HepG2 (cell line): ENCODE results near the gene ATP8B1. TPM values are rescaled to one million over a fixed set of nuclear protein-coding genes. Genes with fewer than 3 reads are reported as not detected.

Source experiments
- ATAC-seq: fragments of 200-7000 bp; cut with Tn5 transposase; 3 replicates; pipeline ENCODE4 v1.9.1; 2020; ENCODE audit warnings: mild to moderate bottlenecking, moderate library complexity
- BruUV-seq: library from RNA; stranded (reverse); fragments of 400-500 nt; replicated peaks from 2 replicates; lab custom pipeline; 2021; lab: Mats Ljungman, UMichigan
- CTCF ChIA-PET: fragments of 300-600 bp; formaldehyde crosslinking; extraction: SDS; loops from one replicate; lab custom pipeline; 2021; ENCODE audit warnings: low total read pairs, inconsistent platforms, low intra/inter-chr PET ratio; lab: Yijun Ruan, JAX
- POLR2A ChIA-PET: fragments of 350-600 bp; sonication (Branson Sonifier 250); formaldehyde crosslinking; loops from one replicate; lab custom pipeline; 2020; ENCODE audit warnings: antibody characterized with exemption, inconsistent platforms; lab: Yijun Ruan, JAX
- DNase-seq: peaks from one replicate; pipeline ENCODE4 v3.0.0-alpha.2; 2015; ENCODE audit warnings: low spot score
- FAIRE-seq: peaks from 3 replicates; lab custom pipeline; 2011; peaks lifted over from hg19 to GRCh38; lab: Jason Lieb, UNC
- H2AFZ ChIP-seq: one replicate; pipeline ENCODE4 v1.6.1; 2011; ENCODE audit warnings: low read length, inconsistent platforms
- H3K27ac ChIP-seq: fragments of 300-600 bp; 3 replicates; pipeline ENCODE4 v1.8.0; 2011; ENCODE audit warnings: mixed run types, mild to moderate bottlenecking, mixed read lengths, low read length, inconsistent platforms; ENCODE audit not compliant: insufficient read depth; ENCODE audit errors: extremely low read length
- H3K27me3 ChIP-seq, 2 experiments: fragments of 200-600 bp in 1 of 2; 2 replicates in 1 of 2; 3 replicates in 1 of 2; pipeline versions ENCODE4 v1.6.0 to v1.8.0; 2011; ENCODE audit warnings: low read length in 2 of 2, mild to moderate bottlenecking in 2 of 2, moderate library complexity in 2 of 2, inconsistent platforms in 1 of 2; ENCODE audit not compliant: insufficient read depth in 2 of 2, control insufficient read depth in 1 of 2
- H3K36me3 ChIP-seq, 2 experiments: fragments of 200-600 bp in 1 of 2; replicated peaks in 1 of 2; 2 replicates in 1 of 2; 3 replicates in 1 of 2; pipeline versions ENCODE4 v1.5.1 to v1.8.0; 2011; ENCODE audit warnings: low read length in 2 of 2, inconsistent platforms in 1 of 2; ENCODE audit not compliant: insufficient read depth in 2 of 2, control insufficient read depth in 1 of 2
- H3K4me1 ChIP-seq: 2 replicates; pipeline ENCODE4 v1.5.1; 2012; ENCODE audit warnings: low read length, inconsistent platforms; ENCODE audit not compliant: insufficient read depth
- H3K4me2 ChIP-seq: 2 replicates; pipeline ENCODE4 v1.6.0; 2011; ENCODE audit warnings: low read depth, low read length, inconsistent platforms
- H3K4me3 ChIP-seq, 3 experiments: fragments of 200-600 bp in 1 of 3; sonication (generic), shearing (Covaris generic) in 1 of 3; replicated peaks in 1 of 3; 2 replicates each; pipeline ENCODE4 v1.5.1; 2011 to 2016; ENCODE audit warnings: low read length in 3 of 3, inconsistent platforms in 2 of 3, low read depth in 2 of 3, mild to moderate bottlenecking in 2 of 3, control low read depth in 1 of 3, mixed read lengths in 1 of 3; ENCODE audit not compliant: insufficient read depth in 1 of 3
- H3K79me2 ChIP-seq: one replicate; pipeline ENCODE4 v1.6.1; 2011; ENCODE audit warnings: low read length, inconsistent platforms; ENCODE audit not compliant: insufficient read depth
- H3K9ac ChIP-seq: 2 replicates; pipeline ENCODE4 v1.6.0; 2011; ENCODE audit warnings: mild to moderate bottlenecking, low read depth, low read length, inconsistent platforms; ENCODE audit not compliant: insufficient read depth
- H3K9me3 ChIP-seq: 2 replicates; pipeline ENCODE4 v1.5.1; 2012; ENCODE audit warnings: mild to moderate bottlenecking, low read length
- H4K20me1 ChIP-seq: 2 replicates; pipeline ENCODE4 v1.6.0; 2011; ENCODE audit warnings: inconsistent platforms, mild to moderate bottlenecking, low read length, moderate library complexity; ENCODE audit not compliant: insufficient read depth
- ATF3 ChIP-seq: sonication (generic); formaldehyde crosslinking; IDR thresholded peaks from 2 replicates; pipeline ENCODE4 v1.4.0; 2020; ENCODE audit warnings: missing genetic modification reagents
- ATF7 ChIP-seq, 2 experiments: fragments of 450-650 bp in 1 of 2; sonication (generic) in 1 of 2; formaldehyde crosslinking in 1 of 2; IDR thresholded peaks; 2 replicates each; pipeline versions ENCODE4 v1.4.0 to v1.6.1; 2016 to 2020; ENCODE audit warnings: antibody characterized with exemption in 1 of 2, mild to moderate bottlenecking in 1 of 2, missing genetic modification reagents in 1 of 2
- FOXA1 ChIP-seq, 2 experiments: fragments of 450-650 bp in 1 of 2; sonication (generic) in 1 of 2; formaldehyde crosslinking in 1 of 2; IDR thresholded peaks; 2 replicates each; pipeline versions ENCODE4 v1.4.0 to v1.6.1; 2016 to 2020; ENCODE audit warnings: missing genetic modification reagents in 1 of 2
- JUN ChIP-seq: sonication (generic); formaldehyde crosslinking; IDR thresholded peaks from 2 replicates; pipeline ENCODE4 v1.4.0; 2020; ENCODE audit warnings: mild to moderate bottlenecking, missing genetic modification reagents
- KLF15 ChIP-seq: sonication (generic); formaldehyde crosslinking; IDR thresholded peaks from 2 replicates; pipeline ENCODE4 v1.8.1; 2023; ENCODE audit warnings: borderline replicate concordance, mild to moderate bottlenecking, inconsistent platforms, missing genetic modification reagents, mixed read lengths
- MAFF ChIP-seq: IDR thresholded peaks from 2 replicates; pipeline ENCODE4 v1.6.1; 2011; ENCODE audit warnings: low read depth, low read length, improper control_type of control experiment
- SNAI1 ChIP-seq: sonication (generic); formaldehyde crosslinking; IDR thresholded peaks from 2 replicates; pipeline ENCODE4 v1.5.0; 2020; ENCODE audit warnings: mild to moderate bottlenecking, missing genetic modification reagents, borderline replicate concordance
- TBX3 ChIP-seq: fragments of 450-650 bp; IDR thresholded peaks from 2 replicates; pipeline ENCODE4 v1.6.1; 2017; ENCODE audit warnings: antibody characterized with exemption, mild to moderate bottlenecking, inconsistent platforms, borderline replicate concordance
- ZNF20 ChIP-seq: sonication (generic); formaldehyde crosslinking; IDR thresholded peaks from 2 replicates; pipeline ENCODE4 v1.4.0; 2020; ENCODE audit warnings: mild to moderate bottlenecking, moderate library complexity, missing genetic modification reagents
- ZNF224 ChIP-seq: sonication (generic); formaldehyde crosslinking; IDR thresholded peaks from 2 replicates; pipeline ENCODE4 v1.5.0; 2020; ENCODE audit warnings: mild to moderate bottlenecking, missing genetic modification reagents
- ZNF746 ChIP-seq: sonication (generic); formaldehyde crosslinking; IDR thresholded peaks from 2 replicates; pipeline ENCODE4 v1.8.0; 2022; ENCODE audit warnings: mild to moderate bottlenecking, missing genetic modification reagents
- in situ Hi-C: cut with HindIII; loops from 2 replicates; pipeline ENCODE4 v1.10.0; 2017; ENCODE audit warnings: low pct_unique_long_range_greater_than_20kb; ENCODE audit not compliant: extremely low pct_ligation_motif_present
- intact Hi-C: fragments of 100-400 bp; cut with micrococcal nuclease; formaldehyde crosslinking; loops from one replicate; pipeline ENCODE4 v1.10.0; 2022; ENCODE audit not compliant: unreplicated experiment
- polyA plus RNA-seq, 8 experiments: library from polyadenylated mRNA; depleted of rRNA in 3 of 8; stranded (reverse) in 7 of 8; unstranded in 1 of 8; fragments of >200 nt; fragmentation: Illumina TruSeq in 4 of 8; extraction: Trizol in 4 of 8; gene quantifications; 2 replicates each; pipeline versions ENCODE4 v1.2.1 to v1.2.3, GENCODE V29; 2011 to 2016; ENCODE audit warnings: low read depth in 4 of 8, missing spikeins in 1 of 8, mixed read lengths in 1 of 8; ENCODE audit not compliant: insufficient read depth in 1 of 8
- total RNA-seq, 5 experiments: library from RNA; depleted of rRNA; stranded (reverse); fragments of >200 nt; fragmentation: Illumina TruSeq; extraction: Trizol; gene quantifications; 2 replicates each; pipeline ENCODE4 v1.2.3, GENCODE V29; 2016; ENCODE audit warnings: low read depth in 1 of 5
- TF ChIP-seq, protein P1 (sequence below): sonication (generic); formaldehyde crosslinking; IDR thresholded peaks from 2 replicates; pipeline ENCODE4 v1.5.0; 2020; ENCODE audit warnings: missing genetic modification reagents

The ATP8B1 gene
- total and polyA plus RNA-seq, 2 of the 13 experiments (the other 11 are each of a cell fraction or from before 2014, with no cell fraction given), result 2.8 to 4.0 TPM

DNA sequence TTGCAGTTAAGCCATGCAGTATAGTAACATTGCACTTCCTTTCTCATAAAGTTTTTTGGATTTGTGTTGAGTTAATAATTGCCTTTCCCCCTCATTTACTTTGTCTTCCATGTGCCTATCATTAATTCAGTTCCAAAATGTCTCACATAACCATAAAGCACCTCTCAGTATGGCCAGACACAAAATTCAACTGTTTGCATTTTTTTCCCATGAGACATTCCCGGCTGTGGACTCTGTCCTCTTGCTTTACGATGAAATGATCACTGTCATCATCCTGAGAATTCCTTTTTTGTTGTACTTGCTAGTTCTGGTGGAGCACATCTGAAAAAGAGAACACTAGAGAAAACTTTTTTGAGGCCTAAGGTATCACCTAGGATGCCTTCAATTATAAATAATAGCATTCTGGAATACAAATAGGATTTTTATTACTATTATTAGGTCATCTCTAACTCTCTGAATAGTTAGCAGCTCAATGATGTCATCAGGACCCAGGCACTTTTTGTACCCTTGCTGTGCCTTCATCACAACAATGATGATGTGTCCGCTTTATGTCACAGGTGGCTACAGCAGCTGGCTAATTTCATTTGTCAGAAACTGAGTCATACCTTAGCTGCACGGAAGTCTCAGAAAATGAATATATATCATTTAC, 8.5 kb upstream of the ATP8B1 start (continued):
- TF ChIP-seq, protein P1, sequence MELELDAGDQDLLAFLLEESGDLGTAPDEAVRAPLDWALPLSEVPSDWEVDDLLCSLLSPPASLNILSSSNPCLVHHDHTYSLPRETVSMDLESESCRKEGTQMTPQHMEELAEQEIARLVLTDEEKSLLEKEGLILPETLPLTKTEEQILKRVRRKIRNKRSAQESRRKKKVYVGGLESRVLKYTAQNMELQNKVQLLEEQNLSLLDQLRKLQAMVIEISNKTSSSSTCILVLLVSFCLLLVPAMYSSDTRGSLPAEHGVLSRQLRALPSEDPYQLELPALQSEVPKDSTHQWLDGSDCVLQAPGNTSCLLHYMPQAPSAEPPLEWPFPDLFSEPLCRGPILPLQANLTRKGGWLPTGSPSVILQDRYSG (CRISPR knock-in tag), result no peak
- no peak for TF ChIP-seq TBX3
- no peak for TF ChIP-seq ZNF20
- TF ChIP-seq ATF7 (IDR thresholded peaks at IDR 0.05), result peak; percentile 64
- no peak; the same call in 1 of the 2 replicates for TF ChIP-seq ATF7 (CRISPR knock-in tag; IDR thresholded peaks at IDR 0.05)
- TF ChIP-seq FOXA1 (IDR thresholded peaks at IDR 0.05), result no peak
- TF ChIP-seq FOXA1 (CRISPR knock-in tag; IDR thresholded peaks at IDR 0.05), result 0 out of 2 replicates have a peak, but pooled peaks have one; percentile 5
- peak; percentile 58 for TF ChIP-seq MAFF
- TF ChIP-seq ZNF746 (CRISPR knock-in tag), result no peak
- peak; percentile 59; the same call in 1 of the 2 replicates for TF ChIP-seq ATF3
- no peak for TF ChIP-seq ZNF224 (CRISPR knock-in tag)
- TF ChIP-seq JUN (CRISPR knock-in tag), result 0 out of 2 replicates have a peak, but pooled peaks have one; percentile 68

DNA sequence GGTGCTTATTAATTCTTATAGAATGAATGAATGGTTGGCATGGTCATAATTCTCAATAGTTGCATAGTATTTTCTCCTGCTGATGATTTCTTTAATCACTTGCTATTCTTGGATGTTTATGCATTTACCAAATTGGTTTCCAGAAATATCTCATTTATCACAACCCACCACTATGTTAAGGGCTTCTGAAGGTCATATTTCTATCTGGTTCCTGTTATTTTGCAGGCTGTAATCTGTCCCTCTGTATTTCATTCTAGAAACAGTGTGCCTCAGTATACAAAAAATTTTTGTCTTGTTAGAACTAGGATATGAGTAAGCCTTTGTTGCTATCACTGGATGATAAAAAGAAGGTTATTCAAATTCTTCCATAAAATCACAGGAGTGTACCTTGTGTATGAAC, 6.1 kb upstream of the ATP8B1 start:
- no peak overlapping the region for H3K9ac ChIP-seq
- H2AFZ ChIP-seq, result no peak overlapping the region
- DNase-seq (no peak), ATAC-seq (no peak), FAIRE-seq (no peak)
- intact Hi-C loops (loop anchor here (10.0 kb wide), 1 partner anchor 46 kb away; no protein-coding TSS in a partner anchor), in situ Hi-C loops (no loop called here)
- no peak overlapping the region for H3K4me3 ChIP-seq
- H3K4me2 ChIP-seq, result no peak overlapping the region
- peaks cover 10% of the 10 kb centered on the region for H3K9me3 ChIP-seq
- no peaks in the 10 kb centered on the region for H4K20me1 ChIP-seq
- H3K27me3 ChIP-seq, result peaks cover 0 to 2% of the 10 kb centered on the region in 2 experiments; a peak in 1 of 5 replicates
- no peaks in the 10 kb centered on the region for H3K36me3 ChIP-seq
- TF ChIP-seq KLF15 (no peak), SNAI1 (CRISPR knock-in tag) (no peak)
- H3K27ac ChIP-seq, result no peak overlapping the region
- no TSS peak for BruUV-seq
- H3K79me2 ChIP-seq, result no peaks in the 10 kb centered on the region
- CTCF ChIA-PET, result no interaction called here
- peaks cover 27% of the 10 kb centered on the region for H3K4me1 ChIP-seq
- POLR2A ChIA-PET, result no interaction called here
